Activated T-helper 1 cell treated with anti-CD3 and anti-CD28 coated beads, Interleukin-12 subunit alpha, Interleukin-12 subunit beta, Interleukin-2, Interleukin-4 antibody, amounts not matched to agents 30 ng/mL and 10 ng/mL and 1 ng/mL, durations not matched to agents 14 hours and 24 hours and 36 hours (primary cell): Measurements from ENCODE around the gene TBX15. TPM values are rescaled to one million over a fixed set of nuclear protein-coding genes. Genes with fewer than 3 reads are reported as not detected.
A peak's percentile ranks its signal among the peaks of the same experiment; 100 is the strongest.

ENCODE experiments used
- DNase-seq: peaks from one replicate; pipeline ENCODE4 v3.0.0; 2021; ENCODE audit warnings: low spot score
- H3K27ac Mint-ChIP-seq: one replicate; pipeline ENCODE4 v1.8.0; 2021; ENCODE audit warnings: mild to moderate bottlenecking, mixed read lengths
- H3K27me3 Mint-ChIP-seq: one replicate; pipeline ENCODE4 v1.8.0; 2022; ENCODE audit warnings: mild to moderate bottlenecking, moderate library complexity, mixed read lengths; ENCODE audit not compliant: insufficient read depth
- H3K36me3 Mint-ChIP-seq: one replicate; pipeline ENCODE4 v1.8.0; 2021; ENCODE audit warnings: low read depth, mixed read lengths
- H3K4me1 Mint-ChIP-seq: one replicate; pipeline ENCODE4 v1.8.0; 2021; ENCODE audit warnings: low read depth, mixed read lengths
- H3K4me3 Mint-ChIP-seq: one replicate; pipeline ENCODE4 v1.8.0; 2021; ENCODE audit warnings: mild to moderate bottlenecking, moderate library complexity, mixed read lengths
- H3K9me3 Mint-ChIP-seq: one replicate; pipeline ENCODE4 v1.8.0; 2021; ENCODE audit warnings: mixed read lengths
- intact Hi-C: fragments of 100-400 bp; cut with micrococcal nuclease; formaldehyde crosslinking; loops from one replicate; pipeline ENCODE4 v1.15.1; 2024
- total RNA-seq: library from RNA; stranded (reverse); gene quantifications from 2 replicates; pipeline ENCODE4 v1.2.3, GENCODE V29; 2022

TBX15 gene
- not detected in 2 replicates for total RNA-seq

DNA sequence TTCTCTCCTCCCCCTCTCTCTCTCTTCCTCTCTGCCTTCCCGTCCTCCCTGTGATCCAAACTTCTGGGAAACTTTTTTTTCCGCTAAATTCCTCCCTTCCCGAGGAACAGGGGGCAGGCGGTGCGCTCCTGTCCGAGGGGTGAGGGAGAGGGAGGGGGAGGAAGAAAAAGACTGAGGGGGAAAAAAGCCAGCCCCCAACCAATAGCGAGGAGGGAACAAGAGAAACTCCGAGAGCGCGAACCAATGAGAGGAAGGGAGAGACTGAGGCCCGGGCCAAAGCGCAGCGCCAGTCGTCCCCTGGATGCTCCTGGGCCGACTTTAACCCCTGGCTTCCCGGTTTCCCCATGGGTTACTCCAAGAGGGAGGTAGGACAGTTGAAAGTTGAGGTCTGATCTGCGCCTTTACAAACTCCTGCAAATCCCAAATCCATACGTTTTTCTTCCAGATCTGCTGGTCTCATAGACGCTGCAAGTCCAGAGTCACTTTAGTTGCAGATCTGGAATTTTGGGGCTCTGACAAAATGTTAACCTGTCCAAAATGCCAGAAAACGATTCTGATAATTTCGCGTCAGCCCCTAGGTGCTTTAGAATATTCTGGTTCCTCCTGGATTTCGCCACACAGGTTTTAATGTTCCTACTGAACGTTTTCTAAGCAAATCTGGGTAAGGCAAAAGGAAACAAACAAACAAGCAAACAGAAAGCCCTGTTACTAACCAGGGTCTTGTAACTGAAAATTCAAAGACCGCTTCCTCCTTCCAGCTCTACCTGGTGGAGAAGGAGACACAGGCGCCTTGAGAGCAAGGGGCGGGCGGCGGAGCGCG lies at the start of gene TBX15:
TSS of gene TBX15 (minus strand) at position 158 of the 820 bp plus-strand sequence. CDS start 548 bp downstream, outside the sequence.
- no peak for DNase-seq
- Mint-ChIP-seq H3K4me1 (peaks cover 6% of the 10 kb centered on the region), H3K4me3 (no peak within 1 kb of the TSS), H3K27me3 (peaks cover 84% of the 10 kb centered on the region), H3K27ac (no peak within 1 kb of the TSS), H3K36me3 (peaks cover 4% of the 10 kb centered on the region), H3K9me3 (peaks cover 26% of the 10 kb centered on the region)
- intact Hi-C loops = loop anchor here (1.0 kb wide), 1 partner anchor 18 kb away; no protein-coding TSS in a partner anchor

DNA sequence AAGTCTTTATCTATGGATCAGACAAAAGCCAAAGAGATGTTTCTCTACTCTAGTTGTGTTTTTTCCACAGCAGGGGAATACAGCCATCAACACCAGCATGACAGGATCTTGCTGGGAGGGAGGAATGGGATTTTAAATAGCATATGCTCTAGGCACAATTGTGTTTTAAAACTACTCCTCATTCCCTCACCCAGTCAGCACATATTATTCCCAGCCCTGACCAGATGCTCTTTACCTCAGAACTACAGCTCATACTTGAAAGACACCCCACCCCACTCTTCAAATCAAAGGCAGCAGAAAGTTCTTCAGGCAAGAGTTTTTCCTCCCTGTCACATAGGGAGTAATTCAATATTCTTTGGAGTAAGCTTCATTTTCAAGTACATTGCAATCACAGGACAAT lies 46.2 kb upstream of the TBX15 start:
- Mint-ChIP-seq H3K4me3 (no peak overlapping the region), H3K27ac (no peak overlapping the region), H3K4me1 (no peaks in the 10 kb centered on the region), H3K9me3 (no peaks in the 10 kb centered on the region), H3K36me3 (peaks cover 5% of the 10 kb centered on the region), H3K27me3 (no peaks in the 10 kb centered on the region)
- DNase-seq = no peak
- intact Hi-C loops = no loop called here

DNA sequence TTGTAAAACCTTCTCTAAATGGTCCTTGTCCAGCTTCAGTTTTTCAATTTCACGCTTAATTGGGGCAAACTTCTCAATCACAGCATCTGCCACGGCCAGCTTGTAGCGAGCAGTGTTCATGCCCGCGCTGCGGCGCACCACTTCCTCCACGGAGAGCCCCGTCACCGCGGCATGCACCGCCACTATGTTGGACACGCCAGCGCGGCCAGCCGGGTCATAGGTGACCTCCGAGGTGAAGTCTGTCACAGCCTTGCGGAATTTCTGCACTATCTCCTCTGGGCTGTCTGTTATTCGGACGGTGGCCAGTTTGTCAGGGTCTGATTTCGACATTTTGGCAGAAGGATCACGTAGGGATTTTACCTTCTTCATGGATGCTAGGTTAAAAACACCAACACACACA lies 44.8 kb upstream of the TBX15 start:
- Mint-ChIP-seq H3K9me3 (no peaks in the 10 kb centered on the region), H3K27ac (no peak overlapping the region), H3K27me3 (no peaks in the 10 kb centered on the region), H3K4me3 (no peak overlapping the region), H3K36me3 (peaks cover 5% of the 10 kb centered on the region), H3K4me1 (no peaks in the 10 kb centered on the region)
- intact Hi-C loops = no loop called here
- no peak for DNase-seq

- Mint-ChIP-seq H3K27ac (no peak overlapping the region), H3K9me3 (no peaks in the 10 kb centered on the region), H3K27me3 (no peaks in the 10 kb centered on the region), H3K4me3 (no peak overlapping the region), H3K36me3 (peaks cover 4% of the 10 kb centered on the region), H3K4me1 (no peaks in the 10 kb centered on the region)
- intact Hi-C loops = no loop called here
- no peak for DNase-seq
These were observed 39.6 kb upstream of the TBX15 start for GRCh38 chr1:119027759-119028158.

DNA sequence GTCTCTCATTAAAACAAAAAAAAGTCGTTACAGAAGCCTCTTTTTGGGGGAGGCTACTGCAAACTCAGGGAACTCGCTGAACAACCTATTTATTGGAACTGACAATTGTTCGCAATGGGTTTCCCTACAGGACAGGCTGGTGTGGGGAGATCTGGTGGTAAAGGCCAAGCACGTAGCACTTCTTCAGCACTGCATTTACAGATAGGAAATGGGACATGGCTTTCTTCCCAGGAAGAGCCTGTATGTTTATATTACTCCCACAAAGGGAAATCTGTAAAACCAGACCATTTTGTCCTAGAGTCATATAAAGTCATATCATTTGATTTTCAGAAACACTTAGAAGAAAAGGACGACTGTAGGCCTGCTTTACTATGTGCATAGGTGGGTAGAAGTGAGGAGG lies 38.8 kb upstream of the TBX15 start:
- H3K27ac Mint-ChIP-seq = no peak overlapping the region
- H3K4me1 Mint-ChIP-seq = no peaks in the 10 kb centered on the region
- intact Hi-C loops = no loop called here
- H3K27me3 Mint-ChIP-seq = no peaks in the 10 kb centered on the region
- no peaks in the 10 kb centered on the region for H3K9me3 Mint-ChIP-seq
- peaks cover 4% of the 10 kb centered on the region for H3K36me3 Mint-ChIP-seq
- no peak overlapping the region for H3K4me3 Mint-ChIP-seq
- no peak for DNase-seq

- no peaks in the 10 kb centered on the region for H3K4me1 Mint-ChIP-seq
- no peaks in the 10 kb centered on the region for H3K27me3 Mint-ChIP-seq
- H3K4me3 Mint-ChIP-seq = no peak overlapping the region
- no peak overlapping the region for H3K27ac Mint-ChIP-seq
- no peaks in the 10 kb centered on the region for H3K36me3 Mint-ChIP-seq
- H3K9me3 Mint-ChIP-seq = peaks cover 9% of the 10 kb centered on the region
- DNase-seq = no peak
- intact Hi-C loops = no loop called here
These were observed 27.4 kb upstream of the TBX15 start for GRCh38 chr1:119015547-119015946.

GRCh38 chr1:119012383-119012782 lies 24.2 kb upstream of the TBX15 start:
- no peak for DNase-seq
- Mint-ChIP-seq H3K4me1 (peaks cover 8% of the 10 kb centered on the region), H3K27ac (no peak overlapping the region), H3K36me3 (no peaks in the 10 kb centered on the region), H3K9me3 (no peaks in the 10 kb centered on the region), H3K4me3 (no peak overlapping the region), H3K27me3 (peaks cover 18% of the 10 kb centered on the region)
- intact Hi-C loops = no loop called here

- Mint-ChIP-seq H3K27me3 (peaks cover 18% of the 10 kb centered on the region), H3K27ac (no peak overlapping the region), H3K36me3 (no peaks in the 10 kb centered on the region), H3K9me3 (no peaks in the 10 kb centered on the region), H3K4me3 (no peak overlapping the region), H3K4me1 (peaks cover 8% of the 10 kb centered on the region)
- DNase-seq = no peak
- intact Hi-C loops = no loop called here
These were observed 23.6 kb upstream of the TBX15 start for GRCh38 chr1:119011706-119012105.

DNA sequence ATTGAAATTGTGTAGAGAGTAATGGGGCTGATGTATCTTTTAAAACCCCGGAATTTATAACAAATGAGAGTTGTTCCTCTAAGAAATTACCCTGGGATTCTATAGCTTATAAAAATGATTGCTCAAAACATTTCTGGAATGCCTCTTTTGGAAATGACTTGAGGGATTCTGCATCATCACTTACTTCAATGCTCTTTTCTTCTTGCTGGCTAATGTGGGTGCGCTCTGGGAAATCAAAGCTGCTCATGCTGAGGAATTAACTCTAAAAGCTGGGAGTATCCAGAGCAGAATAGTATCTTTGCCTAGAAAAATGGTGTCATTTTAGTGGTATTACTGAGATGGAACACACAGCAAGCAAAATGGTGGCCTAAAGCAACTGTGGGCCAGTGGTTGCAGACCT lies 23.0 kb upstream of the TBX15 start:
- Mint-ChIP-seq H3K9me3 (no peaks in the 10 kb centered on the region), H3K4me3 (no peak overlapping the region), H3K27ac (no peak overlapping the region), H3K27me3 (peaks cover 24% of the 10 kb centered on the region), H3K36me3 (no peaks in the 10 kb centered on the region), H3K4me1 (peaks cover 8% of the 10 kb centered on the region)
- intact Hi-C loops = no loop called here
- no peak for DNase-seq

DNA sequence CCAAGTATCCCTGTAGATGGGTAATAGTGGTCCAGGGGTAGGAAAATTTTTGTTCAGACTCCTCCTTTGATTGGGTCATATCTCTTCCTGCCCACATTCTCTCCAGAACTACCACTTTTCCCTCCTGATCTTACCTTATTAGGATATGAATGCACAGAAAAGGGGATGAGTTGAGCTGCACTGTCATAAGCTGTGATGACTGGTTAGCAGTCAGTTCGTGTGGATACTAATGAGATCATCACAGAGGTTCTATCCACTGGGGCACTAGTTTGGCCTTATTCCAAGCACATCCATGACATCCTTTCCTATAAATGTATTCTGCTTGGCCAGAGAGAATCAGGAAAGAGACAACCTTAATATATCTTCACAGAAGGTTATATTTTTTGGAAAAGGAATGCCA lies 22.1 kb upstream of the TBX15 start:
- Mint-ChIP-seq H3K27me3 (peaks cover 30% of the 10 kb centered on the region), H3K27ac (no peak overlapping the region), H3K4me1 (peaks cover 8% of the 10 kb centered on the region), H3K4me3 (no peak overlapping the region), H3K9me3 (peaks cover 4% of the 10 kb centered on the region), H3K36me3 (peaks cover 4% of the 10 kb centered on the region)
- DNase-seq = no peak
- intact Hi-C loops = no loop called here

- intact Hi-C loops = no loop called here
- H3K27me3 Mint-ChIP-seq = peaks cover 38% of the 10 kb centered on the region
- no peak for DNase-seq
- peaks cover 4% of the 10 kb centered on the region for H3K9me3 Mint-ChIP-seq
- H3K27ac Mint-ChIP-seq = no peak overlapping the region
- H3K36me3 Mint-ChIP-seq = peaks cover 4% of the 10 kb centered on the region
- peaks cover 8% of the 10 kb centered on the region for H3K4me1 Mint-ChIP-seq
- H3K4me3 Mint-ChIP-seq = no peak overlapping the region
These were observed 21.1 kb upstream of the TBX15 start for GRCh38 chr1:119009312-119009655.

DNA sequence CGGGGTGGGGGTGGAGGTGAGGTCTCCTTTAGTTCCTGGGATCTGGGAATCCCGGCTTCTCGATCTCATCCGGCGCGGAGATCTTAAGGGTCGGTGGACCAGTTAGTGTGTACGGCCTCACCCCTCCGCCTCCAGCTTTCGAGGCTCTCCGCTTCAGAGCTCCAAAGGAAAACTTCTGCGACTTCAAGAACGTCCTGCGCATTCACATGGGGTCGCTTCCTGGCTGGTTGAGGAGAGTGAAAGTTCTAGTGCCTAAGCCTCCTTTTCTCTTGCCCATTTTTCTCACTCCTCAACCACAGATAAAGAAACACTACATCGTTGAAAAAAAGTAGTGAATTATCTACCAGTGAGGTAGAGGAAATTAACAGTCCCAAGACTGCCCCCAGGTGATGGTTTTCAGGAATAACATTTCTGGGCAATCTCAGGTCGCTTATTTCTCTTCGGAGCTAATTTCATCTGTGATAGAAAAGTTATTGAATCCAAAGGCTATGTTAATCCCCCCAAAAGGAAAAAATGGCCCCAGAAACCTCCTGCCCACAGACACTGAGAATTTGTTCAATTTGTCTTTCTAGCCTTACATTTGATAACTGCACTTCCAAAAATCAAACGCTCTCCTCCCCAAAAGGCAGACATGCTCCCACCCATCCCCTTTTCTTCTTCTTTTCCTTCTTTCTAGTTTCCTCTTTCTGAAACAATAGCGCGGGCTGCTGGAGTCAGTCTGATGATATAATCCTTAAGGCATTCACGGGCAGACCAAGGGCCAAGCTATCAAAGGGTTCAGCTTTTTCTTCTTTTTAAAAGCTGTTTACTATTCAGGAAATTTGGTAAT lies 20.6 kb upstream of the TBX15 start:
- intact Hi-C loops = loop anchor here (1.0 kb wide), 1 partner anchor 857 kb away; no protein-coding TSS in a partner anchor
- Mint-ChIP-seq H3K9me3 (peaks cover 4% of the 10 kb centered on the region), H3K4me1 (peaks cover 8% of the 10 kb centered on the region), H3K27me3 (peaks cover 44% of the 10 kb centered on the region), H3K27ac (peak overlapping the region; percentile 71), H3K4me3 (peak overlapping the region; percentile 6), H3K36me3 (peaks cover 4% of the 10 kb centered on the region)
- DNase-seq = no peak
